KMS-11 (cell line): ENCODE data around the gene RPRD1B.

Experiments used
- H2AFZ ChIP-seq: fragments of 200-600 bp; sonication (generic); 2 replicates; pipeline ENCODE4 v1.6.1; 2016; ENCODE audit warnings: antibody characterized with exemption, mixed run types, low read depth
- H3K27ac ChIP-seq: fragments of 200-600 bp; sonication (generic); 2 replicates; pipeline ENCODE4 v1.6.1; 2016; ENCODE audit warnings: mild to moderate bottlenecking, mixed run types
- H3K27me3 ChIP-seq: fragments of 200-600 bp; sonication (generic); 2 replicates; pipeline ENCODE4 v1.6.1; 2017; ENCODE audit warnings: mild to moderate bottlenecking, low read depth, mixed run types, moderate library complexity; ENCODE audit not compliant: insufficient read depth
- H3K36me3 ChIP-seq: fragments of 200-600 bp; sonication (generic); 2 replicates; pipeline ENCODE4 v1.6.1; 2017; ENCODE audit warnings: mild to moderate bottlenecking, mixed run types; ENCODE audit not compliant: insufficient read depth
- H3K4me1 ChIP-seq: fragments of 200-600 bp; sonication (generic); 2 replicates; pipeline ENCODE4 v1.6.1; 2016; ENCODE audit warnings: mild to moderate bottlenecking, low read depth, mixed run types; ENCODE audit not compliant: poor library complexity, severe bottlenecking
- H3K4me2 ChIP-seq: fragments of 200-600 bp; sonication (generic); 2 replicates; pipeline ENCODE4 v1.7.0; 2016; ENCODE audit warnings: mild to moderate bottlenecking, mixed run types
- H3K4me3 ChIP-seq: fragments of 200-600 bp; sonication (generic); IDR thresholded peaks from 2 replicates; pipeline ENCODE4 v1.6.1; 2017; ENCODE audit warnings: low read depth, low read length, mixed read lengths; ENCODE audit not compliant: insufficient read depth
- H3K79me2 ChIP-seq: fragments of 200-600 bp; sonication (generic); 2 replicates; pipeline ENCODE4 v1.6.1; 2016; ENCODE audit warnings: low read depth, mixed run types; ENCODE audit not compliant: insufficient read depth
- H3K9ac ChIP-seq: fragments of 200-600 bp; sonication (generic); 2 replicates; pipeline ENCODE4 v1.6.1; 2016; ENCODE audit warnings: mild to moderate bottlenecking, mixed run types
- H4K20me1 ChIP-seq: fragments of 200-600 bp; sonication (generic); 2 replicates; pipeline ENCODE4 v1.6.1; 2016; ENCODE audit warnings: mild to moderate bottlenecking, mixed run types; ENCODE audit not compliant: insufficient read depth
- CTCF ChIP-seq: fragments of 200-600 bp; sonication (generic); conservative IDR thresholded peaks from 2 replicates; pipeline ENCODE4 v1.6.1; 2017; ENCODE audit warnings: low read depth, mild to moderate bottlenecking, antibody characterized with exemption, low read length, moderate library complexity, mixed read lengths

RPRD1B gene

DNA sequence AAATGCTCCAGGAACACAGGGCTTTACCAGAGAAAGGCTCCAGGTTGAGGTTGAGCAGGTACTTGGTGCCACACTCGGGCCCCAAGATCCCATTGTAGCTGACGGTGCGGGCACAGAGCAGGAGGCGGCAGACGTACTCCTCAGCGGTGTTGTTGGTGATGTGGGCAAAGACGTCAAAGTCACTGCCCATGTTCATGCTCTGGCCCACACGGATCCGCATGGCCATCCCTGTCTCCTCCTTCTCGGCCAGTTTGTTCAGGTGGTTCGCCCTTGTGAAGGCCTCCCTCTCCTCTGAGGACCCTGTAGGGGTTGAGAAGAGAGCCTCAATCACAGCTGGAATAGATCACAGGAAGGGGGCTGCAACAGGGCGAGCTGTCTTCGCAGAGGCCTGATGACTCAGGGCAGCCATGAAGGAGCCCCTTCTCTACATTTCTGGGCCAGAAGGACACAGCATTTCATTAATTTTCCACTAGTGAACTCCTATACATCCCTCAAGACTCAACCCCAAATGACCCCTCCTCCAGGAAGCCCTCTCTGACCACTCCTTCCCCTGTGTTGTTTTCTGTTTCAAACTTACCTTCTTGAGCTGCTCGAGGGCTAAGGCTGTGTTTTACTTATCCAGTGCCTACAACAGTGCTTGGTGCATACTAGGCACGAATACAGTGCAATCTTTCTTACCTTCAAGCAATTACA, 104.7 kb downstream of the RPRD1B start:
- Histone ChIP-seq H3K27ac (no peak overlapping the region), H3K4me3 (no peak overlapping the region), H3K36me3 (no peaks in the 10 kb centered on the region), H3K9ac (no peak overlapping the region), H3K27me3 (no peaks in the 10 kb centered on the region), H3K4me2 (no peak overlapping the region), H3K4me1 (no peaks in the 10 kb centered on the region), H4K20me1 (no peaks in the 10 kb centered on the region), H3K79me2 (no peaks in the 10 kb centered on the region), H2AFZ (no peak overlapping the region)
- TF ChIP-seq CTCF = no peak

- no peak overlapping the region for H3K27ac ChIP-seq
- H2AFZ ChIP-seq = no peak overlapping the region
- H3K27me3 ChIP-seq = no peaks in the 10 kb centered on the region
- H4K20me1 ChIP-seq = no peaks in the 10 kb centered on the region
- H3K4me2 ChIP-seq = no peak overlapping the region
- no peaks in the 10 kb centered on the region for H3K79me2 ChIP-seq
- H3K36me3 ChIP-seq = no peaks in the 10 kb centered on the region
- no peak overlapping the region for H3K4me3 ChIP-seq
- H3K9ac ChIP-seq = no peak overlapping the region
- peaks cover 9% of the 10 kb centered on the region for H3K4me1 ChIP-seq
- no peak for TF ChIP-seq CTCF
Observed at GRCh38 chr20:38139156-38139912, 105.8 kb downstream of the RPRD1B start.

- TF ChIP-seq CTCF = no peak
- H3K27ac ChIP-seq = no peak overlapping the region
- no peaks in the 10 kb centered on the region for H3K36me3 ChIP-seq
- no peaks in the 10 kb centered on the region for H3K27me3 ChIP-seq
- no peak overlapping the region for H3K4me3 ChIP-seq
- no peak overlapping the region for H3K9ac ChIP-seq
- no peaks in the 10 kb centered on the region for H3K79me2 ChIP-seq
- H3K4me2 ChIP-seq = no peak overlapping the region
- H4K20me1 ChIP-seq = no peaks in the 10 kb centered on the region
- H2AFZ ChIP-seq = no peak overlapping the region
- H3K4me1 ChIP-seq = peaks cover 11% of the 10 kb centered on the region
Observed at GRCh38 chr20:38139977-38140753, 106.6 kb downstream of the RPRD1B start.

GRCh38 chr20:38141204-38141888, 107.8 kb downstream of the RPRD1B start:
- Histone ChIP-seq H3K36me3 (no peaks in the 10 kb centered on the region), H3K79me2 (no peaks in the 10 kb centered on the region), H2AFZ (no peak overlapping the region), H3K4me3 (no peak overlapping the region), H3K4me2 (no peak overlapping the region), H3K9ac (no peak overlapping the region), H3K4me1 (peaks cover 11% of the 10 kb centered on the region), H3K27me3 (no peaks in the 10 kb centered on the region), H4K20me1 (no peaks in the 10 kb centered on the region), H3K27ac (no peak overlapping the region)
- no peak for TF ChIP-seq CTCF
